Stromal cell of bone marrow (primary cell): ENCODE measurements around the gene DPRX.
"Not testable (repeated sequence)": the region's sequence is repeated elsewhere in the genome, so short reads cannot be mapped to it uniquely, and the experiment has no call there.

ENCODE experiments used
- DNase-seq: peaks from one replicate; pipeline ENCODE4 v3.0.0-alpha.2; 2012; ENCODE audit warnings: low read depth

Gene DPRX

GRCh38 chr19:53646144-53646543 lies 14.3 kb downstream of the DPRX start:
- DNase-seq, result no peak

- DNase-seq, result no peak
Measured at GRCh38 chr19:53647350-53647749, 15.6 kb downstream of the DPRX start.

- no peak for DNase-seq
Measured at GRCh38 chr19:53647792-53648191, 16.0 kb downstream of the DPRX start.

GRCh38 chr19:53649746-53650593 lies 18.2 kb downstream of the DPRX start:
- no peak for DNase-seq

- DNase-seq, result no peak
Measured at GRCh38 chr19:53652476-53652875, 20.7 kb downstream of the DPRX start.

GRCh38 chr19:53655042-53655665 lies 23.4 kb downstream of the DPRX start:
- DNase-seq, result no peak

- DNase-seq, result no peak
Measured at GRCh38 chr19:53657330-53657729, 25.5 kb downstream of the DPRX start.

GRCh38 chr19:53657778-53658177 lies 26.0 kb downstream of the DPRX start:
- no peak for DNase-seq

GRCh38 chr19:53659292-53659691 lies 27.5 kb downstream of the DPRX start:
- no peak for DNase-seq

GRCh38 chr19:53660584-53660983 lies 28.8 kb downstream of the DPRX start:
- DNase-seq, result no peak

GRCh38 chr19:53662209-53662608 lies 30.4 kb downstream of the DPRX start:
- no peak for DNase-seq

- DNase-seq, result no peak
Measured at GRCh38 chr19:53664152-53664551, 32.4 kb downstream of the DPRX start.

- DNase-seq, result no peak
Measured at GRCh38 chr19:53664760-53665159, 33.0 kb downstream of the DPRX start.

- not testable (repeated sequence) for DNase-seq
Measured at GRCh38 chr19:53666331-53666730, 34.5 kb downstream of the DPRX start.

GRCh38 chr19:53668804-53669203 lies 37.0 kb downstream of the DPRX start:
- DNase-seq, result not testable (repeated sequence)

GRCh38 chr19:53670345-53670744 lies 38.5 kb downstream of the DPRX start:
- no peak for DNase-seq

- no peak for DNase-seq
Measured at GRCh38 chr19:53671663-53672062, 39.9 kb downstream of the DPRX start.
